Gastrocnemius medialis (tissue), 4 donors: Measurements from ENCODE around the gene GLIS2.

Experiments
- CTCF ChIP-seq, 5 experiments: fragments of 450-650 bp in 3 of 5; fragments of 200-600 bp in 2 of 5; sonication (generic) in 2 of 5; IDR thresholded peaks in 4 of 5; conservative IDR thresholded peaks in 1 of 5; 1 replicate in 4 of 5; 2 replicates in 1 of 5; pipeline ENCODE4 v1.5.1; 2016 to 2019; ENCODE audit warnings: antibody characterized with exemption in 5 of 5, mild to moderate bottlenecking in 3 of 5, moderate library complexity in 3 of 5
- POLR2A ChIP-seq, 2 donors: fragments of 450-650 bp; IDR thresholded peaks; one replicate each; pipeline ENCODE4 v1.6.1; 2017; ENCODE audit warnings: antibody characterized with exemption in 2 of 2, mild to moderate bottlenecking in 2 of 2, moderate library complexity in 2 of 2

GRCh38 chr16:4316108-4316863, 419 bp downstream of the GLIS2 start:
- TF ChIP-seq CTCF (IDR thresholded peaks at IDR 0.05 in 4 of 5, conservative IDR thresholded peaks at IDR 0.05 in 1 of 5), result no peak
- TF ChIP-seq POLR2A (IDR thresholded peaks at IDR 0.05), result no peak
